Mesothelial cell of epicardium (in vitro differentiated cells): Measurements from ENCODE around the gene CAB39. TPM values are rescaled to one million over a fixed set of nuclear protein-coding genes. Genes with fewer than 3 reads are reported as not detected.

Experiments
- DNase-seq, 2 experiments: peaks; one replicate each; pipeline ENCODE4 v3.0.0; 2021; ENCODE audit warnings: low spot score in 2 of 2; ENCODE audit not compliant: unreplicated experiment in 2 of 2
- H3K27ac Mint-ChIP-seq: 2 replicates; pipeline ENCODE4 v1.8.0; 2021; ENCODE audit warnings: mixed read lengths
- H3K27me3 Mint-ChIP-seq: 2 replicates; pipeline ENCODE4 v1.8.0; 2021; ENCODE audit warnings: low read depth, mixed read lengths
- H3K36me3 Mint-ChIP-seq: 2 replicates; pipeline ENCODE4 v1.8.0; 2021; ENCODE audit warnings: mixed read lengths
- H3K4me1 Mint-ChIP-seq: 2 replicates; pipeline ENCODE4 v1.8.0; 2021; ENCODE audit warnings: mixed read lengths
- H3K4me3 Mint-ChIP-seq: 2 replicates; pipeline ENCODE4 v1.8.0; 2021; ENCODE audit warnings: mild to moderate bottlenecking, moderate library complexity, mixed read lengths
- H3K9me3 Mint-ChIP-seq: 2 replicates; pipeline ENCODE4 v1.8.0; 2021; ENCODE audit warnings: mixed read lengths
- CTCF ChIP-seq: fragments of 200-600 bp; sonication (generic); IDR thresholded peaks from one replicate; pipeline ENCODE4 v1.5.0; 2021; ENCODE audit warnings: antibody characterized with exemption; ENCODE audit not compliant: unreplicated experiment
- total RNA-seq: library from RNA; stranded (reverse); gene quantifications from 3 replicates; pipeline ENCODE4 v1.2.1, GENCODE V29; 2021

Gene CAB39
- total RNA-seq, 1 donor from 2014 or later: 41.7 TPM

GRCh38 chr2:230706966-230707365 lies 5.7 kb upstream of the CAB39 start:
- H3K36me3 Mint-ChIP-seq: no peaks in the 10 kb centered on the region
- TF ChIP-seq CTCF: no peak
- peaks cover 3% of the 10 kb centered on the region for H3K27me3 Mint-ChIP-seq
- DNase-seq: no peak
- H3K27ac Mint-ChIP-seq: no peak overlapping the region
- H3K4me1 Mint-ChIP-seq: no peaks in the 10 kb centered on the region
- H3K9me3 Mint-ChIP-seq: peaks cover 10% of the 10 kb centered on the region
- no peak overlapping the region for H3K4me3 Mint-ChIP-seq

- Mint-ChIP-seq H3K9me3 (peaks cover 3% of the 10 kb centered on the region), H3K4me3 (no peak overlapping the region), H3K27me3 (peaks cover 3% of the 10 kb centered on the region), H3K4me1 (peaks cover 2% of the 10 kb centered on the region), H3K27ac (no peak overlapping the region), H3K36me3 (no peaks in the 10 kb centered on the region)
- no peak for TF ChIP-seq CTCF
- no peak for DNase-seq
These were observed 4.4 kb upstream of the CAB39 start for GRCh38 chr2:230708204-230708603.

GRCh38 chr2:230711224-230711623 lies 1.4 kb upstream of the CAB39 start:
- peak overlapping the region; percentile 17 for H3K4me3 Mint-ChIP-seq
- peak overlapping the region; percentile 25 for H3K27ac Mint-ChIP-seq

GRCh38 chr2:230713331-230714135 lies 891 bp downstream of the CAB39 start:
- H3K4me3 Mint-ChIP-seq: peak overlapping the region; percentile 83
- no peaks in the 10 kb centered on the region for H3K9me3 Mint-ChIP-seq
- H3K27me3 Mint-ChIP-seq: no peaks in the 10 kb centered on the region
- peak overlapping the region; percentile 93 for H3K27ac Mint-ChIP-seq
- peak; percentile 26 to 53 for DNase-seq
- peaks cover 23% of the 10 kb centered on the region for H3K4me1 Mint-ChIP-seq
- no peaks in the 10 kb centered on the region for H3K36me3 Mint-ChIP-seq
- TF ChIP-seq CTCF: no peak

More at GRCh38 chr2:230711224-230711623, 1.4 kb upstream of the CAB39 start:
- no peak for TF ChIP-seq CTCF
- DNase-seq: no peak
- Mint-ChIP-seq H3K9me3 (no peaks in the 10 kb centered on the region), H3K36me3 (no peaks in the 10 kb centered on the region), H3K4me1 (peaks cover 21% of the 10 kb centered on the region), H3K27me3 (peaks cover 3% of the 10 kb centered on the region)

GRCh38 chr2:230714136-230714480 lies 1.5 kb downstream of the CAB39 start:
- TF ChIP-seq CTCF: no peak
- no peak for DNase-seq
- H3K4me3 Mint-ChIP-seq: peak overlapping the region; percentile 83

More at GRCh38 chr2:230714136-230714480, 1.5 kb downstream of the CAB39 start:
- Mint-ChIP-seq H3K36me3 (no peaks in the 10 kb centered on the region), H3K27ac (peak overlapping the region; percentile 93), H3K27me3 (no peaks in the 10 kb centered on the region), H3K4me1 (peaks cover 23% of the 10 kb centered on the region), H3K9me3 (no peaks in the 10 kb centered on the region)
